Tibial nerve (tissue), 3 donors: ENCODE results near the gene QKI.

Source experiments
- CTCF ChIP-seq, 5 experiments: fragments of 200-600 bp in 3 of 5; fragments of 450-650 bp in 2 of 5; sonication (generic) in 3 of 5; IDR thresholded peaks; one replicate each; pipeline ENCODE4 v1.5.1; 2016 to 2019; ENCODE audit warnings: antibody characterized with exemption in 5 of 5, mild to moderate bottlenecking in 3 of 5, moderate library complexity in 2 of 5
- POLR2A ChIP-seq, 2 donors: fragments of 450-650 bp; IDR thresholded peaks; one replicate each; pipeline ENCODE4 v1.6.1; 2017; ENCODE audit warnings: antibody characterized with exemption in 2 of 2, mild to moderate bottlenecking in 2 of 2, moderate library complexity in 2 of 2

- TF ChIP-seq CTCF (IDR thresholded peaks at IDR 0.05) (no peak), POLR2A (IDR thresholded peaks at IDR 0.05) (no peak)
Measured at GRCh38 chr6:163599136-163599535, 184.6 kb downstream of the QKI start.
